Stimulated activated CD8-positive, alpha-beta memory T cell treated with anti-CD3 and anti-CD28 coated beads, Interleukin-4, amount 100 ng/mL, for 4 hours (primary cell): Measurements from ENCODE around the gene MAB21L4.

Experiments used
- DNase-seq, 2 donors: peaks; one replicate each; pipeline ENCODE4 v3.0.0-alpha.2; 2020; ENCODE audit warnings: low read depth in 2 of 2, low spot score in 1 of 2

Gene MAB21L4

DNA sequence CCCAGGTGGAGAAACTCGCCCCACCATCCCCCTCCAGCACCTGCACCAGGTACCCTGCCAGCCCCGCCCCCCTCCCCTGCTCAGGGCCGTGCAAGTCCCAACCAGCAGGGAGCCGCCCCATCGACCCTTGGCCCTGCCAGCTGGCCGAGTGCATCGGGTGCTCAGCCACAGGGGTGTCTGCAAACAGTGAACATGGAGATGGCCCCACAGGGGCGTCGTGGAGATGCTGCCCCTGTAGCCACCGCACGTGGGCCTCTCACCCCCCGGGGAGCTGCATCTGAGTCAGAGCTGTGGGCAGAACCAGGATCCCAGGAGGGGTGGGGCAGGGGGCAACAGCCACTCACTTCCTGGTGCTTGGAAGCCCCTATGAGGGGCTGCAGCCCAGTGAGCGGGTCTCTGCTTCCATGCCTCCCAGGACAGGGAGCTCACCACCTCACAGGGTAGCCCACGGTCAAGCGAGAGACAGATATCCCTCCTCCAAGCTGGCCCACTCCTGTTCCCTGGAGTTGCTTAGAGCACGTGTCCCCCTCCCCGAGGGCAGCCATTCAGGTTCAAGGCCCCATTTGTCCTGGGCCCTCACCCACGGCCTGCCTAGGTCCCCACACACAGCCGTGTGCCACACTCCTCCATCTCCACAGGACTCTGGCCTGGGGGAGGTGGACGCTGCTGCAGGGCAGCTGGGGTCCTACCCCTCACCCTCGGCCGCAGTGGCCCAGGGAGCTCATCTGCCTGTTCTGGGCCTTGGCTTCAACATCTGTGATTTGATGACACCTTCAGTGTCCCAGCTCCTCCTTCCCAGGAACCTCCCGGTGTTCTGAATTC is 1.1 kb upstream of the MAB21L4 start:
- DNase-seq, result no peak

DNA sequence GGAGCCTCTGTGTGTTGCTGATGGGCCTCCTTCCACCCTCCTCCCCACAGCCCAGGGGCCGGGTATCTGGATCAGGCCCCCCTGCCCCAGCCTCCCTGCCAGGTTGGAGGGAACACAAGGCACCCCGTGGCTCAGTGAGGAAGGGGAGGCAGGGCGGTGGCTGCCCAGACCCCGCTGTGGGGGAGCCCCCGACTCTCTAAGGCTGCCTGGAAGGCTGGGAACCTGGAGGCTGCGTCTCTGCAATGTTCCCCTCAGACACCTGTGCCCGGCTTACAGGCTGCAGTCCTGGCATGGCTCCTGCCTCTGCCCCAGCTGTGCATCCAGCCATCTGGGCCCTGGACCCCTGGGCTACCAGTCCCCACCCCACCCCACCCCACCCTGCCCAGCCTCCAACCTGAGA is 438 bp upstream of the MAB21L4 start:
- DNase-seq, result no peak

DNA sequence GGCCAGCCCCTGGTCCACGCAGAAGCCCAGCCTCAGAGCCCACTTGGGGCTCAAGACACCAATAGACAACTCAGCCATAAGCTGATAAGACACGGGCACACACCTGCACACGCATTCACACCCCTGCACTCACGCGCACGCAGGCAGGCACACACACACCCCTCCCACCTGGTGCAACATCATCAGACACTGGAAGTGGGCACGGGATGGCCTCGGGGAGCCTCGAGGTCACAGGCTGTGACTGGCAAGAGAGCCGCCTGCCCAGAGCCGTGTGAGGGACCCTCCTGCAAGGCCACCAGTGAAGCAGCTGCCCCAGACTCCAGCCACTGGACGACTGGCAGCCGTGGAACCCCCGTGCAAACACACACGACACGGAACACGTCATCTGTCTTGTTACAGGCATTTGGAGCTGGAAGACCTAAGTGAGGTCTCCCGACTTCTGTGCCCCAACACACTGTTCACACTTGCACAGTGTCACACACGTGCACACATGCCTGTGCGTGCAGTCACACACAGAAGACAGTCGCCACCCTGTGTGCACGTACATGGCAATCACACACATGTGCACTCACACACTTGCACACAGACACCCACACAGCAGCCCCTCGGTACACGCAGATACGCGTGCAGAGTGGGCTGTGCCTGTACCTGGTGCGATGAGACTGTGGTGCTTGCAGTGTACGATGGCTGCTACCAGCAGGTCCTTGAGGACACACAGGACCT is 959 bp downstream of the MAB21L4 start:
- no peak for DNase-seq

DNA sequence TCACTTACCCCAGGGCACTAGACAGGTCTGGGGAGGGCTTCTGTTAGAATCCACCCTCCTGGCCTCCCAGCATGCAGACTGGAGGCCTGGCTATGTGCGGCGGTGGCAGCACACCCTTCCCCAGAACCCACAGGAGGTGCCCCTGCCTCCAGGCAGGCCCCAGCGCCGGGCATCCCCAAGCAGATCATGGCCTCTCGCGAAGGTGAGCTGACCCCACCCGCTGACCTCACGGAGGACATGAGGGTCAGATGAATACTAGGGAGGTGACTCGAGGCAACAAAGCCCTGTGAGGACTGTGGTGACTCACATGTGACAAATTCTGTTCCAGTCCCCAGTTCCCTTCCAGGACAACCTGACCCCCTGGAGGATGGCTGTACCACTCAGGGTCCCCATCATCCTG is 1.9 kb downstream of the MAB21L4 start:
- DNase-seq, result no peak

DNA sequence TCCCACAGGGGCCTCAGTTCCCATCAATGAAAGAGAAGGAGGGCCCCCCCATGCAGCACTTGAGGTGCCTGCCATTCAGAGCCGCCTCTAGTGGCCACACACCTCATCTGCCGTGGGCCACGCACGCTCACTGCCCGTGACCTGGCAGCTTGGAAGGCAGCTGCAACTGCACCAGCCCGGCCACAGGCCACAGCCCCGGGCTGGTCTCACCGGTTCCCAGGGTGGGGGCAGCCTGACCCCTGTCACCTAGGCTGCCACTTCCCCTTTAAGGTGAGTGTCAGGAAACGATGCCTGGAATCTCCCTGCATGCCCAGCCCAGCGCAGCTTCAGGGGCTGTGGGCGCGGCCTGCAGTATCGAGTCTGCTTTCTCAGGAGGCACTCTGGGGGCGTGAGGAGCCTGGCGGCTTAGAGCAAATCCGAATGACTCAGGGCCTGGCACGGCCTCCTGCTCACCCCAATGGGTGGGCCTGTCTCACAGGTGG is 2.6 kb downstream of the MAB21L4 start:
- peak in 1 of 2 donors; percentile 48 for DNase-seq

DNA sequence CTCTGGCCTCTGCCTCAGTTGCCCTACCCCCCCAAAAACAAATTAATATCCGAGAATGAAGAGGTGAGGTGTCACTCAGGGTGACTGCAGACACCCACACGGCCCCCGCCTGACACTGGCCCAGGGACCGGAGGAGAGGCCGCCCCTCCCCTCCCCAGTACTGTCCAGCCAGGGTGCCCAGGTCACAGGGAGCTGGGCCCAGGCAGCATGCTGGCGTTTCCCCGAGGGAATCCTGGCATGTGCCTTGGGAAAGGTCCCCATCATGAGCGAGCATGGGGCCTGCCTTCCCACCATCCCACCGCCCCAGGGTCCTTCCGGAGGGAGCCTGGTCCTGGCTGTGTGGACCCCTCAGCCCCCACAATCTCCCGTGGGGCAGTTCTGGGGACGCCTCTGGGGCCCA is 3.0 kb downstream of the MAB21L4 start:
- no peak for DNase-seq

DNA sequence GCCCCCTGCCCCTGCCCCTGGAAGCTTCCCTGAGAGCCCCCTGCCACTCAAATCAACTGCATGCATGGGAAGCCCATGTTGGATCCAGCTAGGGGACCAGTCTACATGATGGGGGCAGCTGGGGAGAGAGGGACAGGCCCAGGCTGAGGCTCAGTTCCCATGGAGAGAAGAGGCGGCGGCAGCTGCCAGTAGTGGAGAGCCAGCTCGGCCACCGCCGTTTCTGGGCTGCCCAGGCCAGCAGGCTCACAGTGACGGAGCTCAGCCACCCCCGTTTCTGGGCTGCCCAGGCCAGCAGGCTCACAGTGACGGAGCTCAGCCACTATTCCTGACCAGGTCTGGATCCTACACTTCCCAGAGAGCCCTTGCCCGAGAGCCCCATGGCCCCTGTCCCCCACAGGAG is 3.6 kb downstream of the MAB21L4 start:
- DNase-seq, result no peak

DNA sequence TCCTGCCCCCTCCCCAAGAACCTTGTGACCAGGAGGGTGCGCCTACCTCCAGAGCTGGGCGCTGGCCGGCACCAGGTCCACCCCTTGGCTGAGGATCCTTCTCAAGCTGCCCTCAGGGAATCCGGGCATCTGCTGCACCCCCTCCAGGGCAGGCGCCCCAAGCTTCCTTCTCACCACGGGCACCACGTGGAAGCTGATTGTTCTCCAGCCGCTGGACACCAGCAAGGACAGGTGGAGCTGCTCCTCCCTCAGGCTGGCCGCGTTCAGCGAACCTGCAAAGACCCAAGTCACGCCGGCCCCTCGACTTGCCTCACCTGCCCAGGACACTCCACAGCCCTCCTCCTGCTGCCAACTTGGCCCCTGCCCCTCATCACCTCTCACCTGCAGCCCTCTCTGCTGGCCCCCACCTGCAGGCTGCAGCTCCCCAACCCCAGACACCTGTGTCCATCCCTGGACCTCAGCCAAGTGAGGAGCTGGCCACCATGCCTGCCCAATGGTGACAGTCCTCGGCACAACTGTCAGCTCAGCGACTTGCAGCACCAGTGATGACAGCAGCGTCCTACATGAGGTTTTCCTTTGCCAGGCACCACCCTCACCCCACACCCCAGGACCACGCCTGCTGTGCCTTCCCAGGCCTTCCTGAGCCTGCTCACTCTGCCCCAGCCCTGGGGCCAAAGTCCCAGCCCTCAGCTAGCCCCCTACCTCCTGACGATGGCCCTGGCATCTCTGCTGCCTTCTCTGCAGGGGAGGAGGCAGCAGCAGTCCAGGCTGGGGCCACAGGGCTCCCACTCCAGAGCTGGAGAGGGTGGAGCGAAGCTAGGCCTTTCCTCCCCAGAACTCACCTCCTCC is 4.2 kb downstream of the MAB21L4 start:
- no peak for DNase-seq

DNA sequence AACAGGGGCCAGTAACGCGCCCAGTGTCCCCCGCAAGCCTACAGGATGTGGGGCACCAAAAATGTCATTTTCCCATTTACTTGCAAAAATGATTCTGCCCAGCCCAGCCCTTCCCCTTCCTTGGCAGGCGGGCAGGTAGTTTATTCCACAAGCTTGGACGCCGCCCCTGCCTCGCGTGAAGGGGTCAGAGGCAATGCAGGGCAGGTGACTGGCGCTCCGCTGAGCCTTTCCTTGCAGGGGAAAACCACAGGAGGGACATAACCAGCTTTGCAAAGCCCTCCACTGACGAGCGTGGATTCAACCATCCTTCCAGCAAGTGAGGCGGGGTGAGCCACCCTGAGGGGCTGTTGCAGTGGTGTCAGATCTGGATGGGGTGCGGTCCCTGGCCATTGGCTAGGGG is 5.3 kb downstream of the MAB21L4 start:
- DNase-seq, result no peak

DNA sequence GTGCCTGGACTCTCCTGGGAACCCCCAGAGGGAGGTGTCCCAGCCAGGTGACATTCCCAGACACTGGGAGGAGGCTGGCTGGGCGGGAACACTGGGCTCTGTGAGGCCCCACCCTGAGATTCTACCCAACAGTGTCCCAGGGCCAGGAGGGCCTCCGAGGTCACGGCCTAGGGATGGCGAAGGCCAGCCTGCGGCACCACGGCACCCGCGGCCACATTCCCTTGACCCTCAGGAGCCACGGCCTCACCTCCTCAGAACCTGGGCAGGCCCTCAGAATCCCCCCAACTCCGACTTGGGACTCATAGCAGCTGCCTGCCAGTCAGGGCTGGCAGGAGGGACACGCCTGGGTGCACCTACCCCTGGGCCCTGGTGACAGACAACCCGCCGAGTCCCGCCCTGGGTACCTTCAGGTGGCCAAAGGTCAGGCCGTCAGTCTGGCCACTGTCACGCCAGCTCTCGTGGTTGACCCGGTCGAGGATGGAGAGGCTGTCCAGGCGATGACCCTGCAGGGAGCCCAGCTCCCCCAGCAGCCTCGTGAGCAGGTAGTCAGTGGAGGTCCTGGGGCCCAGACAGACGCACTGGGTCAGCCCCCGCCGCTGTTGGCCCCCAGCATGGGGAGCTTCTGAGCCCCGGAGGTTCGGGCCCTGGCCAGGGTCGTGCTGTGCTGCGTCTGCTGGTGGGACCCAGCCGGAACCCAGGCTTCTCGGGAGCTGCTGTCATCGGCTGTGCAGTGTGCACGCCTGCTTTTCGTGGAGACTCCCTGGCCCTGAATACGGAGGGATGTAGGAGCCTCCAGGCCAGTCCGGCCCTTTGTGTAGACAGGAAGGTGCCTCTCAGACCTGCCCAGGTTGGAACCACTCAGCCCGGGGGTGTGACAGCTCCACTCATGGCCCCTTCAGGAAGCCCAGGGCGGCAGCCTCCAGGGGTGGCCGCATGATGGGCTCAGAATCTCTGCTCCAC is 6.1 kb downstream of the MAB21L4 start:
- no peak for DNase-seq

DNA sequence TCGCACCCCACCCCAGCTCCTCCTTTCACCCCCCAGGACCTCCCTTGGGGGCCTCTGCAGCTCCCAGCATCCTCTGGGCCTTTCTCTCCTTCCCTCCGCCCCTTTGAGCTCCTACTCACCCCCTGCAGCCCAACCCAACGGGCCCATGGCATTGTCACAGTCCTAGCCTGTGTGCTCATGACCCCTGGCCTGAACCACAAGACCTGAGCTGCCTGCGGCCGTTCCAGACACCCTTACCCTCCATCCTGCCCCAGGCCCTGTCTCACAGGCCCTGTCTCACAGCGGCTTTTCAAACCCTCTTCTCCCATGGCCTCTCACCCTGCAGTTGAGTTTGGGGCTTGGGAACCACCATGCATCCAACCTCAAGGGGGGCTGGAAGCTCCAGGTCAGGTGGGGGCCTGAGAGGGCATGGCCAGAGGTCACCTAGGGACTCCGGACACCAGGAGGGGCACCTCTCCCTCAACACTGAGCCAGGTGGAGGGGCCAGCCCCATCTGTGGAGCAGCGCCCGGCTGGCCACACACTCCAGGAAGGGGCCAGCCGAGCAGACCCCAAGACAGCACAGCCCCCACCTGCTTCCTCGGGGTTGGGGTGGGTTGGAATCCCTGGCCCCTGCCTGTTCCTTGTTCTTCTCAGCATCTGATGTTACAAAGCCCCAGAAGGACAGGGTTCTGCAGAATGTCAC is 6.9 kb downstream of the MAB21L4 start:
- no peak for DNase-seq

DNA sequence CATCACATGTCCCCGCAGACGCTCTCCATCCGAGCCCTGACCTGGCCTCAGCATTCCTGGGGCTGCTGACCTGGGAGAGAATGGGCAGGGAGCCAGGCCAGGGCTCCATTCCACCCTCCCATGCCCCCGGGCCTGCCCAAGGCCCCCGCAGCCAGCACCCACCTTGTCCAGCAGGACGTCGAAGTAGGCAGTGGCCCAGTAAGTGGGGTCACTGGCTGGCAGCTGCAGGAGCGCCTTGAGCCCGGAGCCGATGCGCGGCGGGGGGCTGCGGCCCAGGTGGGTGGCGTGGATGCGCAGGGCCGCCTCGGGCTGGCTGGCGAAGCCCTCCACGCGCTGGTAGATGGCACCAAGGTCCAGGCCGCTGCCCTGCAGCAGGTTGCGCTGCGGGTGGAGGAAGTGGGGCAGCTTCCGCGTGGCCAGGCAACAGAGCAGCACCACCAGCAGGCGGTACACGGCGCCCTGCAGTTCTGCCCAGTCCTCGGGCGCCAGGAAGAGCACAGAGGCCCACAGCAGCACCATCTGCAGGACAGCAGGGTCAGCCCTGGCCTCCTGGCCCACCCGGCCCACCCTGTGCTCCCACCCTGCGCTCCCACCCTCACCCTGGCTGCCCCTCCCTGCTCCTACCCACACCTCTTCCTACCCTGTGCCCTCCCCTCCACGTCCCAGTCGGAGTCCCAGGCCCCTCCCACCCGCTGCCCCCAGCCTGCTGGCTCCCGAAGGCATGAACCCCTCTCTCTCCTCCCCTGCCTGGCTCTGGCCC is 7.6 kb downstream of the MAB21L4 start:
- no peak for DNase-seq

DNA sequence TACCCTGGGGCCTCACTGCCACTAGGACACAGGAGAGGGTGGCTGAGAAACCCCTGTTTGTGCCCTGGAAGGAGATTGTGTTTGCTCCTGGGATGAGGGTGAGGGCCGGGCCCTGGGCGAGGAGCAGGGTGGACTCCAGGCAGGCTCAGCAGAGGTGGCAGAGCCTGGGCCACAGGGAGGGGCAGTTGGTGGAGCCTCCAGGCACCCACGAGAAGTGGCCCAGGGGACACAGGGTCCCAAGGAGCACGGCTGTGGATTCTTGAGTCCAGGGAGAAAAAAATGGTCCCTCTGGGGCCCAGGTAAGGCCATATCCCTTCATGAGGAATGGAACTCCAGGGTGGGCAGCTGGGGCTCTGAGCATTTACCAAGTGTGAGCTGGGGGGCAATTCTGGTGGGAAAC is 8.3 kb downstream of the MAB21L4 start:
- DNase-seq, result no peak

DNA sequence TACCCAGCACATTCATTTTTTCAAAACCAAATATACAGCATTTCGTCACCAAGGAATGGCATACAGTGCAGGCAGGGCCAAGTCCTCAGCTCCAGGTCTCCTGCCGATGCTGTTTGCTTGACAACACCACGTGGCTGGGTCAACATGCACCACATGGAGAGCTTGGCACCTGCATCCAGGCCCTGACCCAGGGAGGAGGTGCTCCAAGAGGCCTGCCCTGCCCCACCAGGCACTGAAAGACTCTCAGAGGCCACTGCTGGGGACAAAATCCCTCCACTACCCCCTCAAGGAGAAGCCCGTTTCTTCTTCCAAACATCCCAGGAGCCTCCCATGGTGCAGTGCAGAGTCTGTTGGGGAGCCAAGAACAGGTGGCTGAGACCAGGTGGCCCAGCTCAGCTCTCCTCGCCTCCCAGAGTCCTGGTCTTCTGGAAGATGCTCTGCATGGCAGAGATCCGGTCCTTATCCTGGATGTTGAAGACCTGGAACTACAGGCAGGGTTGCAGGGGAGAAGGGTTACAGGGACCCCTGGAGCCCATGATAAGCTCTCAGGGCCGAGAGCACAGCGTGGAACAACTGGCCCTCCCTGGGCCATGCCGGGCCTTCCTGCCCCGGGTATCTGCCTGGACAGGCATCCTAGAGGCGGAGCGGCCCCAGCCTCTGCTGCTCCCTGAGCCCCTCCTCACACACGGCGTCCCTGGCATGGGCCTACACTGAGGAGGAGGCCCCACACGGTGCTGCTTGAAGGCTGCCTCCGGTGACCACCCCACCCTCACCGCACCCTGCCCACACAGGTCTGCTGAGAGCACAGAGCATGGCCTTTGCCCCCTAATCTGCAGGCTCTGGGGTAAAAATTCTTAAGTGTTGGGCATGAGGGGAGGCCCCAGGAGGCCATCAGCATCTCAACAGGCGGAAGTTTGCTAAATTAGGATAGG is 9.0 kb downstream of the MAB21L4 start:
- DNase-seq, result no peak

DNA sequence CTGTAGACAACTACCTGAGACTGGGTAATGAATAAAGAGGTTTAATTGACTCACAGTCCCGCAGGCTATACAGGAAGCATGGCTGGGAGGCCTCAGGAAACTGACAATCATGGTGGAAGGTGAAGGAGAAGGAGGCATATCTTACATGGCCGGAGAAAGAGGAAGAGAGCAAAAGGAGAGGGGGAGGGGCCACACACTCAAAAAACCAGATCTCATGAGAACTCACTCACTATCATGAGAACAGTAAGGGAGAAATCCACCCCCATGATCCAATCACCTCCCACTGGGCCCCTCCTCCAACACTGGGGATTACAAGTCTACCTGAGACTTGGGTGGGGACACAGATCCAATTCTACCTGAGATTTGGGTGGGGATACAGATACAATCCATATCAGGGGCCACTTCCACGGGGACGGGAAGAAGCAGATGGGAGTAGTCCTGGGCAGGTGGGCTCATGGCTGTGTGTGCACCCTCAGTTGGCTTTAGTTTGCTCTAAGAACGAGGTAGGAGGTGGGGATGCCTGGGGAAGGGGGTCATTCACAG is 9.9 kb downstream of the MAB21L4 start:
- no peak for DNase-seq

DNA sequence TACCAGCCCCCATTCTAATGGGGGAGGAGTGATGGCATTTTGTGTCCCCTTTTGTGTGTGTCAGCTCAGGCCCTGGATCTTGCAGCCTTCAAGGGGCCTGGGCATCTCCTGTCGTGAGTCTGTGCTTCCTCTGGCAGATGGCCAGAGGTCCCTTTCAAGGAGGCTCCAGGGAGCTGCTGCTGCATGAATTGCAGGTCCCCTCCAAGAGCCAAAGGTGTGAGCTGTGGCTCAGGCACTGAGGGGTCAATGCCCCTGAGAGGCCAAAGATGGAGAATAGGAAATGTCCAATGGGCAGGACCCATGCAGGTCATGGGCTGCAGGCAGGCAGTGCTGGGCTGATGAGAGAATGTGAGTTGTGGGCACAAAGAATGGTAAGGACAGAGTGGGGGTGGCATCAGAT is 10.4 kb downstream of the MAB21L4 start:
- no peak for DNase-seq

DNA sequence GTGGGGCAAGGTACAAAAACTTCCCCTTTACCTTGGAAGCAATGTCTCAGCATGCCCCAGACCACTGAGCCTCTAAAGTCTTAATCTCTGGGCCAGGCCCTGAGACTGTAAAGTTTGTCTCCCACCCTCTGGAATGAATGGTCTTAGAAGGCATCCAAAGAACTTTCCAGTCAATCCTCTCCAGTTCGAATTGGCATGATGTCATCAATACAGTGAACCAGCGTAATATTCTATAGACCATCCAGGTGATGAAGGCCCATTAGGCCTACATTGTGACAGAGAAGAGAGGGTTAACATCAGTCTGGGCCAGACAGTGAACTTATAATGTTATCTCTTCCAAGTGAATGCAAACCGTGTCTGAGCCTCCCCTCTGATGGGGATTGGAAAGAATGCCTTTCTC is 11.2 kb downstream of the MAB21L4 start:
- no peak for DNase-seq

DNA sequence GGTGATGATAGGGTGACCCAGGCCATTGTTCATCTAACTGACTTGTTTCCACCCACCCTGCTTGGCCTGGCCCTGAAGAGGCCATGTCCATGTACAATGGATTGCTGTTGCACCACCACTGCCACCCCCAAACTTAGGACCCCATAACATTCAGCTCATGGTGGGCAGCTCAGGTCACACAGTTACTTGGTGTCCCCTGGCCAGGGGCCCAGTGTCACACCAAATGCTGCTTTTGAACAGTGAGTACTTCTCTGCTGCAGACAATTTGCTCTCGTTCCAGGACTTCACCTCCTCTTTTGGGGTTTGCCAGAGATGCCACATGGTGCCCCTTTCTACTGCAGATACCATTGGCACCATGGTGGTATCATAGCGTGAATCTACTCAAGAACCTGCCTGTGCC is 11.7 kb downstream of the MAB21L4 start:
- no peak for DNase-seq
